Activated T-helper 9 cell treated with anti-CD3 and anti-CD28 coated beads, Interleukin-2, amount 50 U/mL, for 16 hours (primary cell): ENCODE results near the gene DERA.
"Not testable (repeated sequence)": the region's sequence is repeated elsewhere in the genome, so short reads cannot be mapped to it uniquely, and the experiment has no call there.

Experiments
- DNase-seq: peaks from one replicate; pipeline ENCODE4 v3.0.0-alpha.2; 2020; ENCODE audit warnings: low read depth

DERA gene

DNA sequence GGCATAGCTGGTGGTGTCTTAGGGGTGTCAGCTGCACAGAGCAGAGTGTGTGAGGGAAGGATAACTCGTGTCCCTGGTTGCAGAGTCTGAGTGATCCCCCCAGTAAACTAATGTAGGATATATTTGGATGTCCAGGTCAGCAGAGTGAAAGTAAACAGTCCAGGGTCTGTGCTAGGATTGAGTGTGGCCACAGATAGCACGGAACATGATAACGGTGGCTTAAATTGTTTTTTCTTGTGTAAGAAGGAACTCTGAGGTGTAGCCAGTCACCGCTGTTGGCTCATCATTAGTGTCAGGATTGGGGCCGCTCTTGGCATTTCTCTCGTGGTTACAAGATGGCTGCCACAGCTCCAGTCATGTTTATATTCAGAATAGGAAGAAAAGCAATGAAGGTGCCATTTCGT lies 97.3 kb downstream of the DERA start:
- DNase-seq: no peak

GRCh38 chr12:16012117-16012516 lies 101.0 kb downstream of the DERA start:
- no peak for DNase-seq

DNA sequence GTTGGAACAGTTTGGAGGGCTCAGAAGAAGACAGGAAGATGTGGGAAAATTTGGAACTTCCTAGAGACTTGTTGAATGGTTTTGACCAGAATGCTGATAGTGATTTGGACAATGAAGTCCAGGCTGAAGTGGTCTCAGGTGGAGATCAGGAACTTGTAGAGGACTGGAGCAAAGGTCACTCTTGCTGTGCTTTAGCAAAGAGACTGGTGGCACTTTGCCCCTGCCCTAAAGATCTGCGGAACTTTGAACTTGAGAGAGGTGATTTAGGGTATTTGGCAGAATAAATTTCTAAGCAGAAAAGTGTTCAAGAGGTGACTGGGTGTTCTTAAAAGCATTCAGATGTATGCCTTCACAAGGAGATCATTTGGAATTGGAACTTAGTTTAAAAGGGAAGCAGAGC lies 102.6 kb downstream of the DERA start:
- DNase-seq: not testable (repeated sequence)

DNA sequence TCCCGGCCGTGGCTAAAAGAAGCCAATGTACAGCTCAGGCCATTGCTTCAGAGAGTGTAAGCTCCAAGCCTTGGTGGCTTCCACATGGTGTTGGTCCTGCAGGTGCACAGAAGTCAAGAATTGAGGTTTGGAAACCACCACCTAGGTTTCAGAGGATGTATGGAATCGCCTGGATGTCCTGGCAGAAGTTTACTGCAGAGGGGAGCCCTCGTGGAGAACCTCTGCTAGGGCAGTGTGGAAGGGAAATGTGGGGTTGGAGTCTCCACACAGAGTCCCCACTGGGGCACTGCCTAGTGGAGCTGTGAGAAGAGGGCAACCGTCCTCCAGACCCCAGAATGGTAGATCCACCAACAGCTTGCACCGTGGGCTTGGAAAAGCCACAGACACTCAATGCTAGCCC lies 103.3 kb downstream of the DERA start:
- not testable (repeated sequence) for DNase-seq

DNA sequence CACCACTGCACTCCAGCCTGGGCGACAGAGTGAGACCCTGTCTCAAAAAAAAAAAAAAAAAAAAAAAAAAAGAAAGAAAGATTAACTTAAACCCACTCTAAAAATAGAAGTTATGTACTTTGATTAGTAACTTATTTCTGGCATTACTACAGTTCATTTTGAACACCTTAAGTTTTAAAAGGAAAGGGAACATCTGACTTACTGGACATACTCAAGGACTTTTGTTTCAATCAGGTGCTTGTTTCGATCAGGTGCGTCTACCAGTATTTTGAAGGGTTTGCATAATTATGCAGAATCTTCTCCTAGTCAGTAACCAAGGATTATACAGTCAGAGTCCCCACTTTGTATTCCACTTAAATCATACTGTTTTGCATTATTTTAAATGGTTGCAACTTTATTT lies 105.6 kb downstream of the DERA start:
- DNase-seq: no peak

DNA sequence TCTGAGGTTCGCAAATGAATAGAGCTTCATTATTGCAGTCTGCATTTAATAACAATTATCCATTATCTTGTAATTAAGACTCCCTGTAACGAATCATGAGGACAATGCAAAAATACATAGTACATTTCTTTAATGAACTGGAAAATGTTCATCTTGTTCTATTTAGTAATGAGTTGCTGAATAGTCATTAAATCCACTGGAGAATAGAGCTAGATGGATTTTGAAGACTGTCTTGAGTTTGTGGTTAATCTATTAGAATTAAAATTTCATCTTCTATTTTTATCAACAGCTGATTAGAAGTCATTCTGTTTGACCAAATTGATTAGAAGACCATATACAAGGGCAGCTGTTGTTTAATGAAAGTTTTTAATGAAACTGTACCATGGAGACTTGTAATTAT lies 107.2 kb downstream of the DERA start:
- no peak for DNase-seq

GRCh38 chr12:16019136-16019535 lies 108.0 kb downstream of the DERA start:
- DNase-seq: no peak

GRCh38 chr12:16020031-16020430 lies 108.9 kb downstream of the DERA start:
- DNase-seq: no peak

DNA sequence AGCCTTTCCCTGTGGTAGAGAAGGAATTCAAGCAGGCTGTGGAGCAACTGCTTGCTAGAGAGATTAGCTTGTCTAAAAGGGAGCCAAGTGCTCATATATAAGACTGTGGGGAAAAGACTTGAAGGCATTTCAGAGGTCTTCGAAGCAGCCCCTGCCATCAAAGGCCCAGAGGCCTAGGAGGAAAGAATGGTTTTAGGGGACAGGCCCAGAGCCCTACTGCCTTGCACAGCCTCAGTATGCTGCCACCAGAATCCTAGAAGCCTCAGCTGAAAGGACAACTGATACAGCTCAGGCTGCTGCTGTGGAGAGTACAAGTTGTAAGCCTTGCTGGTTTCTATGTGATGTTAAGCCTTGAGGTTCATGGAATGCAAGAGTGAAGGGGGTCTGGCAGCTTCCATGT lies 109.9 kb downstream of the DERA start:
- no peak for DNase-seq

- DNase-seq: no peak
Measured at GRCh38 chr12:16021676-16022075, 110.5 kb downstream of the DERA start.

DNA sequence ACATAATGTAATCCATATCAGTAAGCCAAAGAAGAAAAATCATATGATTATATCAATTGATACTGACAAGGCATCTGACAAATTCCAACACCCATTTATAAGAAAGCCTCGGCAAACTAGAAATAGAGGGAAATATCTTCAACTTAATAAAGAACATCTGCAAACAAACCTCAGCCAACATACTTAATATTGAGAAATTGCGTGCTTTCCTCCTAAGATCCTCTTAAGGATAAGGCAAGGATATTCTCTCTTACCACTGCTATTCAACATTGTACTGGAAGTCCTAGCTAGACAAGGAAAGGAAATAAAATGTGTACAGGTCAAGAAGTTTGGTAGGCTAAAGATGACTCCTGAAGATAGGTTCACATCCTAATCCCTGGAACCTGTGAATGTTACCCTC lies 115.9 kb downstream of the DERA start:
- DNase-seq: no peak

DNA sequence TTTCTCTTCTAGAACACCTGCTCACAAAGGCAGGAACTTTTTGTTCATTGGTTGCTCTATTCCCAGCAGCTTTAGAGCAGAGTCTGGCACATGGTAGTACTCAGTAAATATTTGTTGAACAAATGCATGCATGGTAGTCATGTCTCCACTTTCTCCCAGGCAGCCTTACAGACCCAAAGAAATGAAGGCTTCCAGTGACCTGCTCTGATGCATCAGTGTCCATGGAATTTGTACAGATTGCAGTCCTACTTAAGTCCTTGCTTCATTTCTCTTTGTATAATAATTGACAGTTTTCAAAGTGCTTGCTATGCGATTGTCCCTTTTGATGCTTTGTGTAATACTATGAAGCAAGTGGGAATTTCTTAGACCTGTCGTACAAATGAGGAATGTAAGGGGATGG lies 119.6 kb downstream of the DERA start:
- DNase-seq: no peak

- DNase-seq: no peak
Measured at GRCh38 chr12:16034136-16034817, 123.1 kb downstream of the DERA start.

- no peak for DNase-seq
Measured at GRCh38 chr12:16036073-16036472, 124.9 kb downstream of the DERA start.

GRCh38 chr12:16037533-16037932 lies 126.4 kb downstream of the DERA start:
- no peak for DNase-seq

GRCh38 chr12:16043480-16043879 lies 132.3 kb downstream of the DERA start:
- DNase-seq: no peak

GRCh38 chr12:16046266-16046665 lies 135.1 kb downstream of the DERA start:
- DNase-seq: no peak

DNA sequence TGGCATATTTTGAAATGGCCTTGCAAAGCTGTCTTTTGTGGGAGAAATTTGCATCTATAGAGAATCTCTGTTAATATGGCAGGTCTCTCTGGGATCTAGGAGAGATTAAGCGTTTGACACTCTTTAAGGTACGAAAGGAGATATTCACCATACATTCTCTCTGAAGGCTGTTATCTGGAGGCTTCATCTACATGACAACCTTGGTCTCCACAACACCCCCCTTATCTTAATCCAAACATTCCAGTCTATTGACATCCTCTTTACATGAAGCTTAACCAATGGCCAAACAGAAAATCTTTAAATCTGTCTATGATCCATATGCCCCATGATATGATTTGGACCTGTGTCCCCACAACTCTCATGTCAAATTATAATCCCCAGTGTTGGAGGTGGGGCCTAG lies 137.4 kb downstream of the DERA start:
- no peak for DNase-seq

DNA sequence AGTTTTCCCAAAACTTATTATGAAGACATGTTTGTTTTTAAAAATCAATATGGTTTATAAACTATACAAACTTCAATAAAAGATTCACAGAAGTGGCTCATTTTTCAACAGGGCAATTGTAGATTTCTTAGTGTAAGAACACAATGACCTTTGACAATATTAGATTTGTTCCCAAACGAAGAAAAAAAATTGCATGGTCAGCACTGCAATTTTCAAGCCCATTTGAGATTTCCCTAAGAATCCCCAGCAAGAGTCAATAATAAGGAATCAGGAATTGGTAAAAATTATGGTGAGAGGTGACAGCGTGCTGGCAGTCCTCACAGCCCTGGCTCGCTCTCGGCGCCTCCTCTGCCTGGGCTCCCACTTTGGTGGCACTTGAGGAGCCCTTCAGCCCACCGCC lies 145.8 kb downstream of the DERA start:
- DNase-seq: no peak

DNA sequence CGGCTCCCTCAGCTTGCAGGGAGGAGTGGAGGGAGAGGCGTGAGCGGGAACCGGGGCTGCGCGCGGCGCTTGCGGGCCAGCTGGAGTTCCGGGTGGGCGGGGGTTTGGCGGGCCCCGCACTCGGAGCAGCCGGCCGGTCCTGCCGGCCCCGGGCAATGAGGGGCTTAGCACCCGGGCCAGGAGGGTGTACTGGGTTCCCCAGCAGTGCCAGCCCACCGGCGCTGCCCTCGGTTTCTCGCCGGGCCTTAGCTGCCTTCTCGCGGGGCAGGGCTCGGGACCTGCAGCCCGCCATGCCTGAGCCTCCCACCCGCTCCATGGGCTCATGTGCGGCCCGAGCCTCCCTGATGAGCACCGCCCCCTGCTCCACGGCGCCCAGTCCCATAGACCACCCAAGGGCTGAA lies 146.2 kb downstream of the DERA start:
- DNase-seq: not testable (repeated sequence)

- no peak for DNase-seq
Measured at GRCh38 chr12:16062611-16063010, 151.5 kb downstream of the DERA start.

- DNase-seq: no peak
Measured at GRCh38 chr12:16063726-16064125, 152.6 kb downstream of the DERA start.

GRCh38 chr12:16070113-16070512 lies 159.0 kb downstream of the DERA start:
- no peak for DNase-seq

- no peak for DNase-seq
Measured at GRCh38 chr12:16072678-16073077, 161.5 kb downstream of the DERA start.

DNA sequence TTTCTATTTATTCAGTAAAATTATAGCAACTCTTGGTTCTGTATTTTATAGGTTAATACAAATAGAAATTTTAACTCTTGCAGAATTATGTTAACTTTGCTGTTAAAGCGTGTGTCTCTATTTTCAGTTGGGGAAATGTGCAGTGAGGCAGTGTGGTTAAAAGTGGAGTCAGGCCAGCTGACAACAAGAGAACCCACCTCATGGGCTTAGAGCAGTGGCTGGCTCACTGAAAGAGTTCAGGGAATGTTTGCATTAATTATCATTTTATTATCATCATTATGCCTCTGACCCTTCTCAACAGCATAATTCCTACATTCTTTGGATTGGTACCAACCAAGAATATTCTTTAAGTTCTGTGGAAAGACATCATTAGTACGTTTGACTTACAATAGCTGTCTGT lies 163.8 kb downstream of the DERA start:
- DNase-seq: no peak
